ENCODE data around the gene GIT1. TPM values are rescaled to one million over a fixed set of nuclear protein-coding genes. Genes with fewer than 3 reads are reported as not detected.
"Not testable (repeated sequence)": the region's sequence is repeated elsewhere in the genome, so short reads cannot be mapped to it uniquely, and the experiment has no call there.

The GIT1 gene
- total RNA-seq, 2 experiments from 2014 or later, result 72.7 to 75.1 TPM

DNA sequence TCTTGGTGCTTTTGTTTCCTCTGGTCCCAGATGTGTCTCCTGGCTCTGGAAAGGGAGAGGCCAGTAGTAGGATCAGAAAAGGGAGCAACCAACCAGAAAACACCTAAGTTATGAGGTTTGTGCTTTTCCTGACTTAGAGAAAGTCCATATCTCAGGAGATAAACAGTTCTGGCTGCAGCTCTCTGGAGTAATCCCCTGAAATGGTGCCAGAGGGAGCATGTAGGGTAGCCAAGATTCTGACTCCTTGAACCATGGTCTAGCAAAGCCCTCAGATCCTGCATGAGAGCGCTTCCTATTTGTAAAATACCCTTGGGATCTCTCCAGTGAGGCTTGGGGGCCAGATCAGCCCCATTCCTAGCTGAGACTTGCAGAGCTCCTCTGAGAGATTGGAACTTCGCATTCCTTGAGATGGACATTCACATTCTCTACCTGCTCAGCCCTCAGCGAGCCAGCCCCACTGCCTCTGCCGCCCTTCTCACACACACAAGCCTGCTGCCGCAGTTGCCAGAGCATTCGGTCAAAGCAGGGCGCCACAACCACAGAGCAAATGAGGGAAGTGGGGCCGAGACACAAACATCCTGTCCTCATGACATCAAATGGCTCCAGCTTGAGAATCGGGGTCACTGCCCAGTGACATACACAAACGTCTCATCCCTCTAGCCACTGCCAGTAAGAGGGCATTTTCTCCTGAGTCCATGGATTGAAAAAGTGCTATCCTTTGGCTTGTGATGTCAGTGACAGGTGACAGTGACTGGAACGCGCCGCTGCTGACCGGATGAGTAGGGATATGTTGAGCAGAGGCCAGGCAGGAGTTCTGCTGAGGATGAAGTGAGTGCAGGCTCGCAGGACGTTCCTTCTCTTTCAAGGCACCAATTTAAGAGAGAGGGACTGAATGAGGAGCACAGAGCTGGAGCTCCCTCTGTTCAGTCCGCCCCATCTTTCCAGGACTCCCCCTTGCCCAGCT lies 27.6 kb downstream of the GIT1 start:
- peak overlapping the region; percentile 54 for H3K27ac Mint-ChIP-seq
- H3K4me3 Mint-ChIP-seq, result no peak overlapping the region
- ATAC-seq (no peak), DNase-seq (no peak)
- H3K27me3 Mint-ChIP-seq (ENCODE audit: low read depth), result no peaks in the 10 kb centered on the region
- ChIA-PET CTCF (interaction anchor here (0.7 to 1.4 kb wide), 5 partner anchors 13 to 192 kb away, joined by 3 to 6 read pairs (median 4); no protein-coding TSS in a partner anchor), POLR2A (no interaction called here)
- peaks cover 49% of the 10 kb centered on the region for H3K36me3 Mint-ChIP-seq (ENCODE audit: low read depth)
- H3K4me1 Mint-ChIP-seq (ENCODE audit: low read depth), result peaks cover 58% of the 10 kb centered on the region
- H3K9me3 Mint-ChIP-seq (ENCODE audit: insufficient read depth), result no peaks in the 10 kb centered on the region

DNA sequence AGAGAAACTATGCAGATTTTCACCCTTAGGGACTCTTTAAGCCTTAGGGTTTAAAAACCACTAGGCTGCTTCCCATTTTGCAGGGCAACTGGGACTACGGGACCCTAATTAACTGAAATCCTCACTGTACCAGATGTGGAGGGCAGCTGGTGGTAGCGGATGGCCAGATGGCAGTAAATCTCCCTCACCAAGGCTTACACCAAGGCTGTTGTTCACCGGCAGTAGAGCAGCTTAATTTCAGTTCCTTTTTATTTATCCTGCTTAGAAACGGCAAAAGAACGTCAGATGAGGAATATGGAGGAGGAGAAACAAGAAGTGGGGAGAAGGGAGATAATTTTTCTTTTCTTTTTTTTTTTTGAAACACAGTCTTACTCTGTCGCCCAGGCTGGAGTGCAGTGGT lies 29.1 kb downstream of the GIT1 start:
- CTCF ChIA-PET, result interaction anchor here (1.3 to 2.2 kb wide), 3 partner anchors 24 to 341 kb away, joined by 3 to 7 read pairs (median 5); no protein-coding TSS in a partner anchor

GRCh38 chr17:29559640-29560039 lies 29.8 kb downstream of the GIT1 start:
- H3K27me3 Mint-ChIP-seq (ENCODE audit: low read depth), result no peaks in the 10 kb centered on the region
- DNase-seq (no peak), ATAC-seq (no peak)
- POLR2A ChIA-PET, result no interaction called here
- H3K4me1 Mint-ChIP-seq (ENCODE audit: low read depth), result peaks cover 51% of the 10 kb centered on the region
- no peak overlapping the region for H3K27ac Mint-ChIP-seq
- H3K36me3 Mint-ChIP-seq (ENCODE audit: low read depth), result peaks cover 40% of the 10 kb centered on the region
- CTCF ChIA-PET, result interaction anchor here (1.3 to 2.2 kb wide), 3 partner anchors 23 to 340 kb away, joined by 3 to 7 read pairs (median 5); no protein-coding TSS in a partner anchor
- no peaks in the 10 kb centered on the region for H3K9me3 Mint-ChIP-seq (ENCODE audit: insufficient read depth)
- H3K4me3 Mint-ChIP-seq, result no peak overlapping the region

More for the DNA sequence above, 29.1 kb downstream of the GIT1 start:
- no peak for DNase-seq
- POLR2A ChIA-PET, result no interaction called here
- no peak overlapping the region for H3K27ac Mint-ChIP-seq
- H3K9me3 Mint-ChIP-seq (ENCODE audit: insufficient read depth), result no peaks in the 10 kb centered on the region
- H3K4me3 Mint-ChIP-seq, result no peak overlapping the region
- H3K36me3 Mint-ChIP-seq (ENCODE audit: low read depth), result peaks cover 44% of the 10 kb centered on the region
- H3K27me3 Mint-ChIP-seq (ENCODE audit: low read depth), result no peaks in the 10 kb centered on the region
- H3K4me1 Mint-ChIP-seq (ENCODE audit: low read depth), result peaks cover 55% of the 10 kb centered on the region
- no peak for ATAC-seq

GRCh38 chr17:29558139-29558538 lies 31.3 kb downstream of the GIT1 start:
- ATAC-seq; POLR2A ChIA-PET; H3K9me3 Mint-ChIP-seq (ENCODE audit: insufficient read depth); DNase-seq; H3K4me3 Mint-ChIP-seq; H3K27me3 Mint-ChIP-seq (ENCODE audit: low read depth); CTCF ChIA-PET: not testable (repeated sequence)
- Mint-ChIP-seq H3K27ac (peak overlapping the region; percentile 27), H3K36me3 (ENCODE audit: low read depth) (peaks cover 34% of the 10 kb centered on the region), H3K4me1 (ENCODE audit: low read depth) (peaks cover 42% of the 10 kb centered on the region)

DNA sequence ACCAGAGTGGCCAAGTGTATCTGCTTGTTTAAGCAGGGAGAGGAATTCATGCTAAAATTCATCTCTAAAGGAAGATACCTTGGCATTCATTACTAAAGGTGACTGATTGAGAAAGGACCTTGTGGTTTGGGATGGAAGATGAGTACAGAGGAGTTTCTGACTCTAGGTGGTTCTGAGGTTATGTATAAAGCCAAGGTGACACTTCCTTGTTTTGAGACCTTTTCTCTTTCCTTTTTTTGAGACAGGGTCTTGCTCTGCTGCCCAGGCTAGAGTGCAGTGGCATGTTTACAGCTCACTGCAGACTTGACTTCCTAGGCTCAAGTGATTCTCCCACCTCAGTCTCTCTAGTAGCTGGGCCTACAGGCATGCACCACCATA lies 31.7 kb downstream of the GIT1 start:
- ChIA-PET POLR2A (no interaction called here), CTCF (interaction anchor here (1.5 kb wide), 1 partner anchor 21 kb away, joined by 3 read pairs; no protein-coding TSS in a partner anchor)
- Mint-ChIP-seq H3K4me1 (ENCODE audit: low read depth) (peaks cover 38% of the 10 kb centered on the region), H3K4me3 (no peak overlapping the region), H3K27me3 (ENCODE audit: low read depth) (no peaks in the 10 kb centered on the region), H3K9me3 (ENCODE audit: insufficient read depth) (no peaks in the 10 kb centered on the region), H3K27ac (peak overlapping the region; percentile 27), H3K36me3 (ENCODE audit: low read depth) (peaks cover 31% of the 10 kb centered on the region)
- peak; percentile 59 for ATAC-seq
- no peak for DNase-seq

DNA sequence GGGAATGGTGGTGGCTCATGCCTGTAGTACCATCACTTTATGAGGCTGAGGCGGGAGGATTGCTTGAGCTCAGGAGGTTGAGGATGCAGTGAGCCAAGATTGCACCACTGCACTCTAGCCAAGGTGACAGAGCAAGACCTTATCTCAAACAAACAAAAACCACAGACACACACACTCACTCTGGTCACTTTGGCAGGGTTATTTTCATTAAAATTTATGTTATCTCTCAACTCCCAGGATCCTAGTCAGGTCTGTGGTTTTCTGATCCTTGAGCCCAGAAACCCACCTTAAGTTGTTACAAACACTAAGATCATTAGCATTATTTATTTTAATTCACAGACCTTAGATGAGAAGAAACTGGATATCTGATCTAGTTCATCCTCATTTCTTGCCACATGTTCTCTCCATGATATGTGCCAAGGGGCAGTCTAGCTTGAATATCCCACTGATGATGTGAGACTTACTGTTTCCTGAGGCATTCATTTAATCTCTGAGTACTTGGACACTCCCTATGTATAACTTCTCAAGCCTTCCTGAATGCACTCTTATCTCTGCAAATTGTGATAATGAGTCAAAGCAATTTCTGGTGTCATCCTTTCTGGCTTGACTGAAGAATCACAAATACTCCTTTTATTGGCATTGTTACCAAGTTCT lies 32.2 kb downstream of the GIT1 start:
- no peaks in the 10 kb centered on the region for H3K27me3 Mint-ChIP-seq (ENCODE audit: low read depth)
- ChIA-PET POLR2A (interaction anchor here (0.6 kb wide), 1 partner anchor 1252 kb away, joined by 3 read pairs; no protein-coding TSS in a partner anchor), CTCF (interaction anchor here (1.1 to 2.0 kb wide), 3 partner anchors 8 to 187 kb away, joined by 3 to 9 read pairs (median 3); no protein-coding TSS in a partner anchor)
- peaks cover 27% of the 10 kb centered on the region for H3K36me3 Mint-ChIP-seq (ENCODE audit: low read depth)
- peak; percentile 15 for ATAC-seq
- no peak overlapping the region for H3K4me3 Mint-ChIP-seq
- no peaks in the 10 kb centered on the region for H3K9me3 Mint-ChIP-seq (ENCODE audit: insufficient read depth)
- no peak for DNase-seq
- H3K4me1 Mint-ChIP-seq (ENCODE audit: low read depth), result peaks cover 33% of the 10 kb centered on the region
- peak overlapping the region; percentile 49 for H3K27ac Mint-ChIP-seq

DNA sequence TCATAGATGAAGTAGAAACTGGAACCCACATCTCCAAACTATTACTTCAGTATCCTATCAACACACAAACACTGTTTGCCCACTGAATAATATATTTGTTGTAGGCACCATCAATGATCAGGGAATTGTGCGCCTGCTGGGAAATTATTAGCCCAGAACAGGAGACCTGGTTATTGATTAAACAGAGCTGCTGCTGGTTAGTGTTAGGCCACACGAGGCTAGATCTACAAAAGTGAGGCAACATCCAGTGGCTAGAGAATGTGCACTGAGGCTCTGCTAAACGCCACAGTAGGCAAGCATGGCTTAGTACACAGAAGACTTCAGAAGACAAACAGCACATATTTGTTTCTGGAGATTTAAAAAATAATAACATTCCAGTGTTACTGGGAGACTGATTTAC lies 33.6 kb downstream of the GIT1 start:
- ATAC-seq, result no peak
- no peak overlapping the region for H3K27ac Mint-ChIP-seq
- no peak overlapping the region for H3K4me3 Mint-ChIP-seq
- peaks cover 24% of the 10 kb centered on the region for H3K4me1 Mint-ChIP-seq (ENCODE audit: low read depth)
- no peak for DNase-seq
- H3K9me3 Mint-ChIP-seq (ENCODE audit: insufficient read depth), result no peaks in the 10 kb centered on the region
- H3K27me3 Mint-ChIP-seq (ENCODE audit: low read depth), result no peaks in the 10 kb centered on the region
- ChIA-PET POLR2A (interaction anchor here (2.0 kb wide), 1 partner anchor 9 kb away, joined by 9 read pairs; no protein-coding TSS in a partner anchor), CTCF (interaction anchor here (2.0 kb wide), 1 partner anchor 186 kb away, joined by 9 read pairs; no protein-coding TSS in a partner anchor)
- peaks cover 16% of the 10 kb centered on the region for H3K36me3 Mint-ChIP-seq (ENCODE audit: low read depth)

DNA sequence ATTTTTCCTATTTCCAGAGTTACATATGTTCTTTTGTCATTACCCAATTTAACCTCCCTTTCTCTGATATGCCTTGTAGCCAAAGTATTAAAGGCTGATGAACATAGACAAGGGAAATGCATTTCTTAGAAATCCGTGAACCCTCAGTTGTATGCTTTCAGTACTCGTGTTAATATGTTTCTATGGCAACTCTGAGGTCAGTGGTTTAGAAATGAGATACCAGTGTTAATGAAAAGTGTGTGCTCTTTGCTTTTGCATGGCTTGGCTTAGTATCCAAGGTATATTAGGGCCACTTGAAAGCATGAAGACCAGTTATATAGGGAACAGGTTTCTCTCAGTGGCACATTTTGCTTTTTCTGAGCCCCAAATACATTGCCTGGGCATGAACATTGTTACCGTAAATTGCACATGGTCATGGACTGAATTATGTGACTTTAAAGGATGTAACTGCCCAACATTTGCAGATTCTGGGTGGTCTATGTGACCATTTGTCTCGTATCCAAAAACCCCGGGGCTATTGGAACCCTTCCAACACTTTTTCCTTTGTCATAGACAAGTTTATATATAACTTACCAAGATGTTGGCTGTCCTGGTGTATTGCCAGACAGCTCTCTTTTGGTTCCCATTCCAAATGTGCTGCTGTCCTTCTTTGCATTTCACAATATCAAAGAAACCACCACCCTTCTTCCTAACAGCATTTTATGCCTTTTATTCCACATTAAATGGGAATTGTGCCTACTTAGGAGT lies 40.1 kb downstream of the GIT1 start:
- Mint-ChIP-seq H3K4me3 (no peak overlapping the region), H3K9me3 (ENCODE audit: insufficient read depth) (no peaks in the 10 kb centered on the region)

DNA sequence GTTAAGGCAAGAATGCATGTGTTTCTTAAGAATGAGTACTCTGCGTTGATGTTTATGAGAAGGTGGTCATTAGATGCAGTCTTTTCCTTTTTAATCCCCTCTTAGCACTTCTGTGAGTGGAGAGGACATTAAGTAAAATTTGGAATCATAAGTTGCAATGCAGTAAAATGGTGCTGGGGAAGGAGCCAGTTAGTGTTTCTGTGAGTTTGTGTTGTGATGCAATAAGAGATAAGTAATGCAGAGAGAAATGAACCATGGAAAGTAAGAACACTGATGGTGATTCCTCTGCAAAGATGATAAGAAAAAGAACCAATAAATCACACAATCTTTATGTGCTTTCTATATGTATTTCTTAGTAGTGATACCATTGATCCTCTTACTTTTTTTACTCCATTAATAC lies 42.6 kb downstream of the GIT1 start:
- Mint-ChIP-seq H3K9me3 (ENCODE audit: insufficient read depth) (no peaks in the 10 kb centered on the region), H3K4me3 (no peak overlapping the region), H3K36me3 (ENCODE audit: low read depth) (peaks cover 29% of the 10 kb centered on the region), H3K27me3 (ENCODE audit: low read depth) (no peaks in the 10 kb centered on the region), H3K4me1 (ENCODE audit: low read depth) (peaks cover 21% of the 10 kb centered on the region), H3K27ac (no peak overlapping the region)
- no peak for ATAC-seq
- ChIA-PET POLR2A (no interaction called here), CTCF (no interaction called here)
- DNase-seq, result no peak

More for the DNA sequence above, 40.1 kb downstream of the GIT1 start:
- ChIA-PET POLR2A (no interaction called here), CTCF (interaction anchor here (0.7 to 2.3 kb wide), 5 partner anchors 13 to 180 kb away, joined by 3 to 12 read pairs (median 6); no protein-coding TSS in a partner anchor)
- H3K27ac Mint-ChIP-seq, result no peak overlapping the region
- DNase-seq (no peak), ATAC-seq (peak; percentile 87)
- H3K27me3 Mint-ChIP-seq (ENCODE audit: low read depth), result no peaks in the 10 kb centered on the region
- peaks cover 11% of the 10 kb centered on the region for H3K36me3 Mint-ChIP-seq (ENCODE audit: low read depth)
- peaks cover 21% of the 10 kb centered on the region for H3K4me1 Mint-ChIP-seq (ENCODE audit: low read depth)

DNA sequence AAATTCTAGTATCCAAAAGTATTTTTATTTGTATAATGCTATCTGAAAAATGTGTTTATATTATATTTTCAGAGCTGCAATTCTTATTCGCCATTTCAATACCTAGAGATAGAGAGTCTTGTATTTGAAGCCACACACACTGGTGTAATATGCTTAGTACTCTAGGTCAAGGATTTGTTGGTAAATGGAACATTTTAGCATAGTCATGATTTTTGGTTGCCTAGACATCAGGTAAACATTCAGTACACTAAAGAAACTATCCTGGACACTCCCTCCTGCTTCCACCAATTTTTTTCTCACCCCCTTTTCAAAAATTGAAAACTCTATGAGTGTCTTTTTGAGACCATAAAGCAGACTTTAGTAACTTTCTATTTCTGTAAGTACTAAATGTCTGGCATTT lies 43.4 kb downstream of the GIT1 start:
- Mint-ChIP-seq H3K4me1 (ENCODE audit: low read depth) (peaks cover 21% of the 10 kb centered on the region), H3K36me3 (ENCODE audit: low read depth) (peaks cover 29% of the 10 kb centered on the region), H3K4me3 (no peak overlapping the region), H3K27ac (no peak overlapping the region), H3K27me3 (ENCODE audit: low read depth) (no peaks in the 10 kb centered on the region), H3K9me3 (ENCODE audit: insufficient read depth) (no peaks in the 10 kb centered on the region)
- no peak for ATAC-seq
- CTCF ChIA-PET, result interaction anchor here (1.0 to 1.3 kb wide), 4 partner anchors 9 to 176 kb away, joined by 3 to 6 read pairs (median 4); no protein-coding TSS in a partner anchor
- POLR2A ChIA-PET, result no interaction called here
- DNase-seq, result no peak

- H3K36me3 Mint-ChIP-seq (ENCODE audit: low read depth), result peaks cover 29% of the 10 kb centered on the region
- DNase-seq (no peak), ATAC-seq (no peak)
- H3K27me3 Mint-ChIP-seq (ENCODE audit: low read depth), result no peaks in the 10 kb centered on the region
- no peak overlapping the region for H3K4me3 Mint-ChIP-seq
- CTCF ChIA-PET, result no interaction called here
- no peak overlapping the region for H3K27ac Mint-ChIP-seq
- POLR2A ChIA-PET, result no interaction called here
- no peaks in the 10 kb centered on the region for H3K9me3 Mint-ChIP-seq (ENCODE audit: insufficient read depth)
- peaks cover 13% of the 10 kb centered on the region for H3K4me1 Mint-ChIP-seq (ENCODE audit: low read depth)
These were observed 45.4 kb downstream of the GIT1 start for GRCh38 chr17:29544066-29544465.

Measured in activated CD8-positive, alpha-beta T cell treated with anti-CD3 and anti-CD28 coated beads, Interleukin-2, amount 10 ng/mL, durations not matched to agents 7 days and 5 days (primary cell).